Measurements from ENCODE around the gene DCLK2. TPM values are rescaled to one million over a fixed set of nuclear protein-coding genes. Genes with fewer than 3 reads are reported as not detected.

Gene DCLK2
- total and polyA plus RNA-seq, 2 experiments from 2014 or later, result 3.2 to 4.8 TPM

DNA sequence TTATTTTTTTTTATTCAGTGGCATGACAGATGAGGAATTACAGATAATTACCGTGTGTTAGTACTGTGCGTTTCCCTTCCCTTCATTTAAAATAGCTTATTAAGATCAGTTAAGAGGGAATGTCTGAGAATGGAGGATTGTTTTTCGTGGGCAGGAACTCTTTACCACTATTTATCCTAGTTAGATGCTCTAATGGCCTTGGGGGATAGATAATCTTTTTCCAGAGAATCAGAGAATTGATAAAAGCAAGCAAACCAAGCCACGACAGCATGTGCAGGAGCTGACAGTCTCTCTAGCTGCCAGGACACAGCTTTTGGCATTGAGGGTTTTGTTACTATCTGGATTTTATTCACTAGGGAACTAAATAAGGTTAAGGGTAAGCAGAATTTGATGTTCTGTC, 128.7 kb downstream of the DCLK2 start:
- Histone ChIP-seq H3K27me3 (no peaks in the 10 kb centered on the region), H3K27ac (no peak overlapping the region), H3K36me3 (no peaks in the 10 kb centered on the region), H3K4me1 (ENCODE audit: low read depth) (no peaks in the 10 kb centered on the region), H3K9me3 (ENCODE audit: low read depth) (no peaks in the 10 kb centered on the region), H3K4me3 (no peak overlapping the region)
- no peak for DNase-seq (ENCODE audit: low read depth in 1 of 2, low spot score in 1 of 2)
- TF ChIP-seq, protein P1, sequence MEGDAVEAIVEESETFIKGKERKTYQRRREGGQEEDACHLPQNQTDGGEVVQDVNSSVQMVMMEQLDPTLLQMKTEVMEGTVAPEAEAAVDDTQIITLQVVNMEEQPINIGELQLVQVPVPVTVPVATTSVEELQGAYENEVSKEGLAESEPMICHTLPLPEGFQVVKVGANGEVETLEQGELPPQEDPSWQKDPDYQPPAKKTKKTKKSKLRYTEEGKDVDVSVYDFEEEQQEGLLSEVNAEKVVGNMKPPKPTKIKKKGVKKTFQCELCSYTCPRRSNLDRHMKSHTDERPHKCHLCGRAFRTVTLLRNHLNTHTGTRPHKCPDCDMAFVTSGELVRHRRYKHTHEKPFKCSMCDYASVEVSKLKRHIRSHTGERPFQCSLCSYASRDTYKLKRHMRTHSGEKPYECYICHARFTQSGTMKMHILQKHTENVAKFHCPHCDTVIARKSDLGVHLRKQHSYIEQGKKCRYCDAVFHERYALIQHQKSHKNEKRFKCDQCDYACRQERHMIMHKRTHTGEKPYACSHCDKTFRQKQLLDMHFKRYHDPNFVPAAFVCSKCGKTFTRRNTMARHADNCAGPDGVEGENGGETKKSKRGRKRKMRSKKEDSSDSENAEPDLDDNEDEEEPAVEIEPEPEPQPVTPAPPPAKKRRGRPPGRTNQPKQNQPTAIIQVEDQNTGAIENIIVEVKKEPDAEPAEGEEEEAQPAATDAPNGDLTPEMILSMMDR (IDR thresholded peaks at IDR 0.05; ENCODE audit: low read depth, low read length), result no peak

DNA sequence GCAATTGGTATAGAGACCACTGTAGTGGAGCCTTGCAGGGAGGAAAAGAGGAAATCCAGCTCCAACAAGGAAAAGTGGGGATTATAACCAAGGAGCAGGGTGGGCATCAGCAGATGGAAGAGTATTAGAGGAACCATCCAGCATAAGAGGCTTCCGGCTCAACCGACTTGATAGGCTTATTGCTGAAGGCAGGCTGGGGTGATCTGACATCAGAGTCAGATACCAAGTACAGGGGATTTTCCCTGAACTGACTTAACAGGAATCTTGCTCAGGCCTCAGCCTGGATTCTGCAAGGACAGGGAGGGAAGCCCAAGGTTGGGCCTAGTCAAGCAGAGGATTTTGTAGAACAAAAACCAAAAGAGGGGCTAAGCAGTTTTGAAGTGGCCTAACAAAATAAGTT, 129.6 kb downstream of the DCLK2 start:
- no peak overlapping the region for H3K27ac ChIP-seq
- H3K9me3 ChIP-seq (ENCODE audit: low read depth), result no peaks in the 10 kb centered on the region
- H3K36me3 ChIP-seq, result no peaks in the 10 kb centered on the region
- H3K27me3 ChIP-seq, result no peaks in the 10 kb centered on the region
- TF ChIP-seq, protein P1 (IDR thresholded peaks at IDR 0.05; ENCODE audit: low read depth, low read length), result no peak
- no peak for DNase-seq (ENCODE audit: low read depth in 1 of 2, low spot score in 1 of 2)
- no peaks in the 10 kb centered on the region for H3K4me1 ChIP-seq (ENCODE audit: low read depth)
- H3K4me3 ChIP-seq, result no peak overlapping the region

DNA sequence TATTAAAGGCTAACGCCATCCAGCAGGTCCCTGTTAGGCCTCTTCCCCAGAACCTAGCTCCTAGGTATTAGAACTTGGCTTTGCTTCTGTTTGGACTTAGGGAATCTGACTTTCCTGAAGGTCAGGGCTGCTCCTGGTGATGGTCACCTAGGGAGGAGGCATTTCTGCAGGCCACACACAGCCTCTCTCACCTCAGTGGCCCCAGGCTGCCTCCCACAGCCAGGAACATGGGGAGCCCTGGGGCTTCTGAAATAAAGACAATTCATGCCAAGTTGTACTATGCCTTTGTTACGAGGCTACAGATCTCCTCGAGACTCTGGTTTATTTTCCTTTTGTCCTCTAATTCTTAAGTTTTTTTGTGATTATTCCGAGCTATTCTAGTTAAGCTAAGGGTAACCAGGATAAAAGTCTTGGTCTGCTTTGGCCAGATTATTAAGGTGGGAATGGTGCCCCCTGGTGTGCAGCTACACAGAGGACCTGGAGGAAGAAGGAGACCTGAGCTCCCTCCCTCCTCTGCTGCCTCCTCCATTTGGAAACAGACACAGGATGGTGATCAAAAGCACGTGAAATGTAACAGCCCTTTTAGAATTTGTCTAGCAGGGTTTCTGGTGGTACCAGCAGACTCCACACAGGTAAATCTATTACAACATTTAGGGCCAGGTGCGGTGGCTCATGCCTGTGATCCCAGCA, 131.0 kb downstream of the DCLK2 start:
- H3K27ac ChIP-seq, result no peak overlapping the region
- H3K4me1 ChIP-seq (ENCODE audit: low read depth), result no peaks in the 10 kb centered on the region
- no peaks in the 10 kb centered on the region for H3K36me3 ChIP-seq
- H3K9me3 ChIP-seq (ENCODE audit: low read depth), result no peaks in the 10 kb centered on the region
- no peaks in the 10 kb centered on the region for H3K27me3 ChIP-seq
- no peak overlapping the region for H3K4me3 ChIP-seq
- peak; percentile 74 to 83 for DNase-seq (ENCODE audit: low read depth in 1 of 2, low spot score in 1 of 2)
- TF ChIP-seq, protein P1 (IDR thresholded peaks at IDR 0.05; ENCODE audit: low read depth, low read length), result peak; percentile 76

DNA sequence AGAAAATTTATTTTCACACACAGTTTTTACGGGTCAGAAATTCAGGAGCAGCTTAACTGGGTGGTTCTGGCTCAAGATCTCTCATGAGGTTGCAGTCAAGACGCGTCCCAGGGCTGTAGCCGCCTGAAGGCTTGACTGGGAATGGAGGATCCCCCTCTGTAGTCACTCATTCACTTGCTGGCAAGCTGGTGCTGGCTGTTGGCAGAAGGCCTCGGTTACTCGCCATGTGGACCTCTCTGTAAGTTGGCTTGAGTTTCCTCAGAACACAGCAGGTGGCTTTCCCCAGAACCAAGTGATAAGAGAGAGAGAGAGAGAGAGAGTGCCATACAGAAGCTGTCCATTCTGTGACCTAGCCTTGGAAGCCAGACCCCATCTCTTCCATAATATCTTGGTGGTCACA, 132.8 kb downstream of the DCLK2 start:
- H3K9me3 ChIP-seq (ENCODE audit: low read depth), result no peaks in the 10 kb centered on the region
- H3K36me3 ChIP-seq, result no peaks in the 10 kb centered on the region
- TF ChIP-seq, protein P1 (IDR thresholded peaks at IDR 0.05; ENCODE audit: low read depth, low read length), result no peak
- H3K27ac ChIP-seq, result no peak overlapping the region
- no peak overlapping the region for H3K4me3 ChIP-seq
- no peak for DNase-seq (ENCODE audit: low read depth in 1 of 2, low spot score in 1 of 2)
- H3K4me1 ChIP-seq (ENCODE audit: low read depth), result no peaks in the 10 kb centered on the region
- H3K27me3 ChIP-seq, result no peaks in the 10 kb centered on the region

DNA sequence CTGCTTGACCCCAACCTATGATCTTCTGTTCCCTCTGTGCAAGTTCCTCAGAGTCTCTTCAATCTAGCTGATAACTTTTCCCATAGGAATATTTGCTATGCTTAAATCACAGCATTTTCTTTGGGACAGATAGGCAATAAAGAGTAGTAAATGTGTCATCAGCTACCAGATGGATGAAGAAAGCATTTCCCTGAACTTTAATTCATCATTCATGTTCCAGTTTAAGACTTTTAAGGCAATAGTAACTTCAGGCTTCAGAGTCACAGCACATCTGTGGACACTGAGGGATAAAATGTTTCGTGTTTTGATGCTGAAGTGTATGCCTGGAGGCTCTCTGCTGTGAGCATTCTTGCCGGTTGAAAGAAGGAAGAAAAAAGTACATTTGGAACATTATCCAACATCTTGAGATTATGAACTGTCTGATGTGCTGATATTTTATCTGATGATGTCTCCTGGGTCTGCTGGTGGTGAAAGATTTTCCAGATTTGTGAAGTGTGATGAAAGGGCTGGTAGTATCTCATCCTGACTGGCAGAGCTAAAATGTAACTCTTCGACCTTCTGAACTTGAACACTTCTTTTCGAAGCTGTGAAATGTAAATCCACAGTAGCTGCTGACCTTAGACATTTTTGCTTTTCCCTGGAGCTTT, 133.7 kb downstream of the DCLK2 start:
- no peak overlapping the region for H3K4me3 ChIP-seq
- H3K27me3 ChIP-seq, result no peaks in the 10 kb centered on the region
- no peak overlapping the region for H3K27ac ChIP-seq
- H3K36me3 ChIP-seq, result no peaks in the 10 kb centered on the region
- H3K9me3 ChIP-seq (ENCODE audit: low read depth), result no peaks in the 10 kb centered on the region
- H3K4me1 ChIP-seq (ENCODE audit: low read depth), result no peaks in the 10 kb centered on the region
- TF ChIP-seq, protein P1 (IDR thresholded peaks at IDR 0.05; ENCODE audit: low read depth, low read length), result no peak
- no peak for DNase-seq (ENCODE audit: low read depth in 1 of 2, low spot score in 1 of 2)
